ENCODE measurements around the gene KLF3. TPM values are rescaled to one million over a fixed set of nuclear protein-coding genes. Genes with fewer than 3 reads are reported as not detected.

KLF3 gene
- total and polyA plus RNA-seq, 2 experiments from 2014 or later: 13.8 to 14.7 TPM

DNA sequence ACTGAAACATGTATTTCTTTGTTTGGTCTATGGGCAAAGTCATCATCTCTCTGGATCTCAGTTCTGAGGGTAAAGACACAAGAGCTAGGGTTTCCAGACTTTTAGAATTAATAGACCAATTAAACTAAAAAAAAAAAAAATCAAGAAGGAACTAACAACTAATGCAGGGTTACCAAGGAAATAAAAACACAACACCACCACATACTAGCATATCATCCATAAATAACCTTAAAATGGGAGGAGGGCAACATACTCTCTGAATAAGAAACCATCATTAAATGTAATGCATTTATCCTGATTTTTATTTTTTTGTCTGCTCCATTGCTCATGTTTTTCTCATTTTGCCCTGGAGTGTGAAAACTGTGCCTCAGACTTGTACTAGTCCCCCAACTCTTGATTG is 33.5 kb upstream of the KLF3 start:
- no peaks in the 10 kb centered on the region for H3F3A ChIP-seq (ENCODE audit: insufficient read depth)
- H3K4me3 ChIP-seq: no peak overlapping the region
- H3K9me2 ChIP-seq (ENCODE audit: insufficient read depth): no peaks in the 10 kb centered on the region
- in situ Hi-C loops (cut with MboI): no loop called here
- H3K9ac ChIP-seq: no peak overlapping the region
- TF ChIP-seq EZH2phosphoT487 (IDR thresholded peaks at IDR 0.05; ENCODE audit: insufficient read depth, low read depth): no peak
- H2AFZ ChIP-seq: no peak overlapping the region
- H3K4me1 ChIP-seq (ENCODE audit: insufficient read depth): no peaks in the 10 kb centered on the region
- H3K4me2 ChIP-seq (ENCODE audit: unreplicated experiment): no peak overlapping the region
- no peak for DNase-seq
- H3K79me2 ChIP-seq (ENCODE audit: insufficient read depth): no peaks in the 10 kb centered on the region
- no peak overlapping the region for H3K27ac ChIP-seq
- no peaks in the 10 kb centered on the region for H4K20me1 ChIP-seq (ENCODE audit: insufficient read depth)
- H3K27me3 ChIP-seq (replicated peaks; ENCODE audit: insufficient read depth): no peaks in the 10 kb centered on the region
- H3K36me3 ChIP-seq (ENCODE audit: low read depth): no peaks in the 10 kb centered on the region
- no peaks in the 10 kb centered on the region for H3K9me3 ChIP-seq (ENCODE audit: low read depth)

DNA sequence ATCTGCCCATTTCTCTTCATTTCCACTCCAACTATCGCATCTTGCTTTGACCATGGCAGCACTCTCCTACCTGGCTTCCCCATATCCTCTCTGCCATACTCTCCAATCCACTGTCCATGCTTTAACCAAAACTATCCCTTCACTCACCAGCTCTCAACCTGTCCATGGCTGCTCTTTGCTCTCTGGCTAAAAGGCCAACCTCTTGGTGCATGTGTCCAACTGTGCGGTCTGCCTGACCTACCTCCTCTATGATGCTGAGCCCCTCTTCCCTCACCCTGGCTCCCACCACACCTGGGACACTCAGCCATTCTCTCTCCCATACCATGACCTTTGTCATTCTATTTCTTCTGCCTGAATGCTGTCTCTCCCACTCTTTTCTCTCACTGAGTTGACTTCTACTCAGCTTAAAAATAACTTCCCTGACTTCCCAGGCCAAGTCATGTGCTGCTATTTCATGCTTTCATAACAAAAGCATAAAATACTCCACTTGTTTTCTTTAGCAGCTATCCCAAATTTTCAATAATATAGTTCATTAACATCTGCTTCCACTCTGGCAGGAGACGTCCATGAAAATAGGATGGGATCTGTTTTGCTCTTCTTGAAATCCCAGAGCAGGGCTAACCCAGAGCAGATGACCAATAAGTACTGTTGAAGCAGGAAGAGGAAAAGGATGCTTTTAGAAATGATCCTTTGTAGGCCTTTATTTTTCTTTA is 29.8 kb upstream of the KLF3 start:
- no peaks in the 10 kb centered on the region for H3F3A ChIP-seq (ENCODE audit: insufficient read depth)
- WGBS, 2 experiments (ENCODE audit: low coverage in 1 of 2, low lambda C conversion rate in 2 of 2, missing lambda C conversion rate in 2 of 2): 62 to 66% methylated on average over 3 of the region's 3 CpGs
- no peak overlapping the region for H2AFZ ChIP-seq
- H4K20me1 ChIP-seq (ENCODE audit: insufficient read depth): no peaks in the 10 kb centered on the region
- H3K4me1 ChIP-seq (ENCODE audit: insufficient read depth): no peaks in the 10 kb centered on the region
- no peak overlapping the region for H3K4me2 ChIP-seq (ENCODE audit: unreplicated experiment)
- TF ChIP-seq EZH2phosphoT487 (IDR thresholded peaks at IDR 0.05; ENCODE audit: insufficient read depth, low read depth): no peak
- TF ChIP-seq EZH2 (IDR thresholded peaks at IDR 0.05; ENCODE audit: insufficient read depth, poor library complexity, severe bottlenecking): no peak
- H3K4me3 ChIP-seq: no peak overlapping the region
- in situ Hi-C loops (cut with MboI): no loop called here
- no peaks in the 10 kb centered on the region for H3K36me3 ChIP-seq (ENCODE audit: low read depth)
- DNase-seq: no peak
- no peak overlapping the region for H3K27ac ChIP-seq
- no peaks in the 10 kb centered on the region for H3K9me2 ChIP-seq (ENCODE audit: insufficient read depth)
- no peak overlapping the region for H3K9ac ChIP-seq
- H3K79me2 ChIP-seq (ENCODE audit: insufficient read depth): no peaks in the 10 kb centered on the region
- H3K27me3 ChIP-seq (replicated peaks; ENCODE audit: insufficient read depth): no peaks in the 10 kb centered on the region
- H3K9me3 ChIP-seq (ENCODE audit: low read depth): no peaks in the 10 kb centered on the region

DNA sequence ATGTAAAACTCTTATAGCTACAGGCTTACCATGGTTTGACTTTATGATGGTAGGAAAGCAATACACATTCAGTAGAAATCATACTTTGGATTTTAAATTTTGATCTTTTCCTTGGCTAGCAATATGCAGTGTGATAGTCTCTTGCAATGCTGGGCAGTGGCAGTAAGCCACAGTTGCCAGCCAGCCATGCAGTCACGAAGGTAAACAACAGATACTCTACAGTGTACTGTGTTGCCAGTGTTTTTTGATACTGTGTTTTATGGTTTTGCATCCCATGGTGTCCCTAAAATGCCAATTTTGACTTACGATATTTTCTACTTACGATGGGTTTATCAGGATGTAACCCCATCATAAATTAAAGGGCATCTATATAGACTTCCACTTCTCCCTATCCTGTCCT is 24.8 kb upstream of the KLF3 start:
- H2AFZ ChIP-seq: no peak overlapping the region
- in situ Hi-C loops (cut with MboI): no loop called here
- no peaks in the 10 kb centered on the region for H3F3A ChIP-seq (ENCODE audit: insufficient read depth)
- no peak overlapping the region for H3K4me2 ChIP-seq (ENCODE audit: unreplicated experiment)
- H3K4me3 ChIP-seq: no peak overlapping the region
- no peaks in the 10 kb centered on the region for H3K27me3 ChIP-seq (replicated peaks; ENCODE audit: insufficient read depth)
- DNase-seq: no peak
- no peaks in the 10 kb centered on the region for H3K36me3 ChIP-seq (ENCODE audit: low read depth)
- no peak overlapping the region for H3K27ac ChIP-seq
- no peaks in the 10 kb centered on the region for H3K9me3 ChIP-seq (ENCODE audit: low read depth)
- H4K20me1 ChIP-seq (ENCODE audit: insufficient read depth): no peaks in the 10 kb centered on the region
- H3K9ac ChIP-seq: no peak overlapping the region
- 47 to 54% methylated on average over 3 of the region's 3 CpGs for WGBS, 2 experiments (ENCODE audit: low coverage in 1 of 2, low lambda C conversion rate in 2 of 2, missing lambda C conversion rate in 2 of 2)
- H3K79me2 ChIP-seq (ENCODE audit: insufficient read depth): no peaks in the 10 kb centered on the region
- H3K9me2 ChIP-seq (ENCODE audit: insufficient read depth): no peaks in the 10 kb centered on the region
- no peaks in the 10 kb centered on the region for H3K4me1 ChIP-seq (ENCODE audit: insufficient read depth)
- TF ChIP-seq EZH2phosphoT487 (IDR thresholded peaks at IDR 0.05; ENCODE audit: insufficient read depth, low read depth) (no peak), EZH2 (IDR thresholded peaks at IDR 0.05; ENCODE audit: insufficient read depth, poor library complexity, severe bottlenecking) (no peak)

DNA sequence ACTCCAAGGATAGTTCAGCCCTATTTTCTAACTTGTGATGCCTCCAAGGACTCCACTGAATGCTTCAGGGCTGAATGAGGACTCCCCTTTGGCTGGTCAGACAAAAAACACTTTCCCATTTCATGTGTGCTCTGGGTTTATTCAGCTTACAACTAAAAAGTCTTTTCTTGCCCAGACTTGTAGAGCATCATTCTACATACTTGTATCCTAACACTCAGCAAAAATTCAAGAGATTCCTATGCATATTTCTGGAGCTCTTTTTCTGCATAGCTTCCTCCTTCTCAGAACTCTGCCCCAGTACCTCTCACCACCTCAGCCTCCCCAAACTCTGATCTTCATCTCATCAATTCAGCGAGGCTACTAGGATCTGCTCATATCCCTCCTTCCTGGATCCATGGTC is 22.2 kb upstream of the KLF3 start:
- 68 to 74% methylated on average over 1 of the region's 1 CpG for WGBS, 2 experiments (ENCODE audit: low coverage in 1 of 2, low lambda C conversion rate in 2 of 2, missing lambda C conversion rate in 2 of 2)

DNA sequence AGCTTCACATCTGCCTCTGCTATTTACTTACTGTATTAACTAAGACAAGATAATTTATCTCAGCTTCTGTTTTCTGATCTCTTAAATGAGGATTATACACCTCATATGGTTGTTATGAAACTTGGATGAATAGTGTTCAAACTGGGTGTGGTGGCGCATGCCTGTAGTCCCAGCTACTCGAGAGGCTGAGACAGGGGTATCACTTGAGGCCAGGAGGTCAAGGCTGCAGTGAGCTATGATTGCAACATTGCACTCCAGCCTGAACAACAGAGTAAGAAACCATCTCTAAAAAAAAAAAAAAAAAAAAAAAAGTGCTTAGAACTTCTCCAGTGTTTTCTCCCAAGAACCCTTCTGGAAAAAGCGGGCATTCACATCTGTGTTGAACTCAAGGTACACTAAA is 19.8 kb upstream of the KLF3 start:
- TF ChIP-seq EZH2 (IDR thresholded peaks at IDR 0.05; ENCODE audit: insufficient read depth, poor library complexity, severe bottlenecking): no peak
- TF ChIP-seq EZH2phosphoT487 (IDR thresholded peaks at IDR 0.05; ENCODE audit: insufficient read depth, low read depth): no peak
- no peak for DNase-seq
- WGBS, 2 experiments (ENCODE audit: low coverage in 1 of 2, low lambda C conversion rate in 2 of 2, missing lambda C conversion rate in 2 of 2): 54 to 60% methylated on average over 3 of the region's 3 CpGs
- Histone ChIP-seq H3K4me1 (ENCODE audit: insufficient read depth) (no peaks in the 10 kb centered on the region), H3K27me3 (replicated peaks; ENCODE audit: insufficient read depth) (no peaks in the 10 kb centered on the region), H3K36me3 (ENCODE audit: low read depth) (no peaks in the 10 kb centered on the region), H3K4me2 (ENCODE audit: unreplicated experiment) (no peak overlapping the region), H2AFZ (no peak overlapping the region), H3K9me2 (ENCODE audit: insufficient read depth) (no peaks in the 10 kb centered on the region), H3K27ac (no peak overlapping the region), H3K9ac (no peak overlapping the region), H3K79me2 (ENCODE audit: insufficient read depth) (no peaks in the 10 kb centered on the region), H3F3A (ENCODE audit: insufficient read depth) (no peaks in the 10 kb centered on the region), H3K4me3 (no peak overlapping the region), H3K9me3 (ENCODE audit: low read depth) (no peaks in the 10 kb centered on the region), H4K20me1 (ENCODE audit: insufficient read depth) (no peaks in the 10 kb centered on the region)
- in situ Hi-C loops (cut with MboI): no loop called here

More for the DNA sequence above, 22.2 kb upstream of the KLF3 start:
- no peaks in the 10 kb centered on the region for H3F3A ChIP-seq (ENCODE audit: insufficient read depth)
- H3K4me1 ChIP-seq (ENCODE audit: insufficient read depth): no peaks in the 10 kb centered on the region
- H3K4me3 ChIP-seq: no peak overlapping the region
- H3K4me2 ChIP-seq (ENCODE audit: unreplicated experiment): no peak overlapping the region
- no peak overlapping the region for H2AFZ ChIP-seq
- no peaks in the 10 kb centered on the region for H3K79me2 ChIP-seq (ENCODE audit: insufficient read depth)
- H3K36me3 ChIP-seq (ENCODE audit: low read depth): no peaks in the 10 kb centered on the region
- H3K27me3 ChIP-seq (replicated peaks; ENCODE audit: insufficient read depth): no peaks in the 10 kb centered on the region
- no peaks in the 10 kb centered on the region for H3K9me3 ChIP-seq (ENCODE audit: low read depth)
- no peak for DNase-seq
- no peak overlapping the region for H3K27ac ChIP-seq
- H3K9me2 ChIP-seq (ENCODE audit: insufficient read depth): no peaks in the 10 kb centered on the region
- TF ChIP-seq EZH2phosphoT487 (IDR thresholded peaks at IDR 0.05; ENCODE audit: insufficient read depth, low read depth) (no peak), EZH2 (IDR thresholded peaks at IDR 0.05; ENCODE audit: insufficient read depth, poor library complexity, severe bottlenecking) (no peak)
- H4K20me1 ChIP-seq (ENCODE audit: insufficient read depth): no peaks in the 10 kb centered on the region
- H3K9ac ChIP-seq: no peak overlapping the region
- in situ Hi-C loops (cut with MboI): no loop called here
